HEK293T (cell line): ENCODE results near the gene WNT5B.

Experiments used
- CTCF ChIA-PET: fragments of 350-600 bp; formaldehyde crosslinking; extraction: SDS; loops from one replicate; lab custom pipeline; 2021; ENCODE audit warnings: antibody characterized with exemption, inconsistent platforms; lab: Yijun Ruan, JAX
- POLR2A ChIA-PET: fragments of 350-600 bp; formaldehyde crosslinking; extraction: SDS; loops from one replicate; lab custom pipeline; 2020; ENCODE audit warnings: antibody characterized with exemption, inconsistent platforms; lab: Yijun Ruan, JAX
- DNase-seq: peaks from one replicate; pipeline ENCODE4 v3.0.0; 2012; ENCODE audit warnings: mixed read lengths; ENCODE audit errors: extremely low spot score
- ARNT ChIP-seq: fragments of 450-650 bp; IDR thresholded peaks from 2 replicates; pipeline ENCODE4 v1.6.1; 2017; ENCODE audit warnings: mild to moderate bottlenecking
- BHLHE40 ChIP-seq: fragments of 450-650 bp; IDR thresholded peaks from 2 replicates; pipeline ENCODE4 v1.6.1; 2016; ENCODE audit warnings: mild to moderate bottlenecking, moderate library complexity, borderline replicate concordance
- CTBP1 ChIP-seq: fragments of 450-650 bp; IDR thresholded peaks from 2 replicates; pipeline ENCODE4 v1.6.1; 2016; ENCODE audit warnings: borderline replicate concordance
- ELF4 ChIP-seq: fragments of 450-650 bp; IDR thresholded peaks from 2 replicates; pipeline ENCODE4 v1.6.1; 2017; ENCODE audit warnings: antibody characterized with exemption
- FOXA1 ChIP-seq: fragments of 450-650 bp; IDR thresholded peaks from 2 replicates; pipeline ENCODE4 v1.6.1; 2016; ENCODE audit warnings: mild to moderate bottlenecking
- FOXK2 ChIP-seq: fragments of 450-650 bp; IDR thresholded peaks from 2 replicates; pipeline ENCODE4 v1.6.1; 2016; ENCODE audit warnings: mild to moderate bottlenecking
- FOXM1 ChIP-seq: fragments of 450-650 bp; IDR thresholded peaks from 2 replicates; pipeline ENCODE4 v1.6.1; 2017; ENCODE audit warnings: mild to moderate bottlenecking, borderline replicate concordance
- HDGF ChIP-seq: fragments of 450-650 bp; IDR thresholded peaks from 2 replicates; pipeline ENCODE4 v1.6.1; 2017; ENCODE audit warnings: antibody characterized with exemption, borderline replicate concordance
- L3MBTL2 ChIP-seq: fragments of 450-650 bp; conservative IDR thresholded peaks from 2 replicates; pipeline ENCODE4 v1.6.1; 2016; ENCODE audit warnings: mild to moderate bottlenecking
- LEF1 ChIP-seq: fragments of 450-650 bp; IDR thresholded peaks from 2 replicates; pipeline ENCODE4 v1.6.1; 2017; ENCODE audit warnings: mild to moderate bottlenecking, borderline replicate concordance
- NFRKB ChIP-seq: fragments of 450-650 bp; IDR thresholded peaks from 2 replicates; pipeline ENCODE4 v1.6.1; 2016; ENCODE audit warnings: mild to moderate bottlenecking, moderate library complexity
- PKNOX1 ChIP-seq: fragments of 450-650 bp; IDR thresholded peaks from 2 replicates; pipeline ENCODE4 v1.6.1; 2016
- SP1 ChIP-seq: fragments of 450-650 bp; IDR thresholded peaks from 2 replicates; pipeline ENCODE4 v1.6.1; 2017
- SUZ12 ChIP-seq: fragments of 450-650 bp; IDR thresholded peaks from 2 replicates; pipeline ENCODE4 v1.6.1; 2016; ENCODE audit warnings: mild to moderate bottlenecking
- TARDBP ChIP-seq: fragments of 450-650 bp; IDR thresholded peaks from 2 replicates; pipeline ENCODE4 v1.6.1; 2016
- ZNF384 ChIP-seq: fragments of 450-650 bp; IDR thresholded peaks from 2 replicates; pipeline ENCODE4 v1.6.1; 2016

WNT5B gene

GRCh38 chr12:1635301-1636095 is 6.5 kb downstream of the WNT5B start:
- ChIA-PET POLR2A (interaction anchor here (0.8 kb wide), 1 partner anchor 26 kb away, joined by 3 read pairs; no protein-coding TSS in a partner anchor), CTCF (interaction anchor here (0.6 to 5.1 kb wide), 15 partner anchors 7 to 517 kb away, joined by 3 to 38 read pairs (median 4); no protein-coding TSS in a partner anchor)
- DNase-seq: no peak
- TF ChIP-seq ARNT (no peak), SP1 (no peak), FOXM1 (no peak), HDGF (no peak), ELF4 (no peak), FOXK2 (no peak)

GRCh38 chr12:1638203-1638602 is 9.2 kb downstream of the WNT5B start:
- ChIA-PET POLR2A (no interaction called here), CTCF (interaction anchor here (1.3 to 1.6 kb wide), 2 partner anchors 9 to 302 kb away, joined by 5 to 7 read pairs; partner anchors contain the start of gene WNT5B)
- no peak for DNase-seq
- TF ChIP-seq ZNF384 (no peak), PKNOX1 (no peak), LEF1 (no peak), SP1 (no peak), FOXK2 (no peak), CTBP1 (no peak), ELF4 (no peak), FOXM1 (no peak), HDGF (no peak), L3MBTL2 (no peak), ARNT (no peak), NFRKB (no peak), SUZ12 (no peak), TARDBP (no peak), FOXA1 (no peak), BHLHE40 (no peak)

- ChIA-PET CTCF (interaction anchor here (1.6 kb wide), 1 partner anchor 300 kb away, joined by 7 read pairs; no protein-coding TSS in a partner anchor), POLR2A (no interaction called here)
- TF ChIP-seq NFRKB: no peak
- TF ChIP-seq PKNOX1: no peak
- TF ChIP-seq LEF1: no peak
- no peak for TF ChIP-seq L3MBTL2
- no peak for TF ChIP-seq ARNT
- no peak for TF ChIP-seq HDGF
- TF ChIP-seq ELF4: no peak
- no peak for TF ChIP-seq FOXM1
- no peak for DNase-seq
These were observed 10.5 kb downstream of the WNT5B start for GRCh38 chr12:1639538-1639937.

- no peak for DNase-seq
- ChIA-PET CTCF (interaction anchor here (1.0 kb wide), 1 partner anchor 151 kb away, joined by 3 read pairs; no protein-coding TSS in a partner anchor), POLR2A (interaction anchor here (1.6 kb wide), 1 partner anchor 21 kb away, joined by 5 read pairs; no protein-coding TSS in a partner anchor)
- TF ChIP-seq ZNF384: no peak
- TF ChIP-seq NFRKB: no peak
- TF ChIP-seq FOXM1: no peak
- no peak for TF ChIP-seq FOXA1
- no peak for TF ChIP-seq CTBP1
- no peak for TF ChIP-seq ARNT
- no peak for TF ChIP-seq LEF1
- no peak for TF ChIP-seq TARDBP
- no peak for TF ChIP-seq ELF4
- TF ChIP-seq PKNOX1: no peak
- TF ChIP-seq FOXK2: no peak
- no peak for TF ChIP-seq HDGF
- no peak for TF ChIP-seq BHLHE40
- TF ChIP-seq L3MBTL2: no peak
- no peak for TF ChIP-seq SUZ12
- TF ChIP-seq SP1: no peak
These were observed 11.6 kb downstream of the WNT5B start for GRCh38 chr12:1640328-1641234.

GRCh38 chr12:1642513-1642912 is 13.5 kb downstream of the WNT5B start:
- no peak for DNase-seq
- TF ChIP-seq NFRKB (no peak), ARNT (no peak), PKNOX1 (no peak), TARDBP (no peak), SUZ12 (no peak), ELF4 (no peak), FOXA1 (no peak), LEF1 (no peak)
- ChIA-PET CTCF (interaction anchor here (0.6 kb wide), 1 partner anchor 8 kb away, joined by 3 read pairs; no protein-coding TSS in a partner anchor), POLR2A (no interaction called here)
